NCI-H2227 (cell line): ENCODE data around the gene RLN3.
A peak's percentile ranks its signal among the peaks of the same experiment; 100 is the strongest.

Experiments
- DNase-seq: peaks from one replicate; lab custom pipeline; 2025; ENCODE audit not compliant: unreplicated experiment; lab: John Stamatoyannopoulos, UW

RLN3 gene, protein sequence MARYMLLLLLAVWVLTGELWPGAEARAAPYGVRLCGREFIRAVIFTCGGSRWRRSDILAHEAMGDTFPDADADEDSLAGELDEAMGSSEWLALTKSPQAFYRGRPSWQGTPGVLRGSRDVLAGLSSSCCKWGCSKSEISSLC

DNA sequence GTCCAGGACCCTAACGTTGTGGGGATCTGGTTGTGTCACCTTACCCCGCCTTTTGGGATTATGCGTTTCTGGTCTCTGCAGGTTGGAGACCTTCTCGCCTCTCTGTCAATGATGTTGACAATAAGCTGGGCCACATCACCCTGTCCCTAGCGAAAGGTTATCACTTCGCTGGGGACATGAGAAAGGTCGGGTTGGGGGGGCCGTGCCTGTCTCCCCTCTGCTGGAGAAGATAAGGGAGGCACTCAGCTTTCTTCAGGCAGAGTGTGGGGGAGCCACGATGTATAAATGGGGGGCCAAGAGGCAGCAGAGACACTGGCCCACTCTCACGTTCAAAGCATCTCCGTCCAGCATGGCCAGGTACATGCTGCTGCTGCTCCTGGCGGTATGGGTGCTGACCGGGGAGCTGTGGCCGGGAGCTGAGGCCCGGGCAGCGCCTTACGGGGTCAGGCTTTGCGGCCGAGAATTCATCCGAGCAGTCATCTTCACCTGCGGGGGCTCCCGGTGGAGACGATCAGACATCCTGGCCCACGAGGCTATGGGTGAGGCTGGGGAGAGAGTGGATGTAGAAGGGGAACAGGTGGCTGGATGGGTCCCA lies at the start of gene RLN3:
Gene RLN3, plus strand, starts transcription at position 293 of the 595 bp plus-strand sequence. Its CDS starts 57 bp downstream, at position 350.
- DNase-seq = no peak

DNA sequence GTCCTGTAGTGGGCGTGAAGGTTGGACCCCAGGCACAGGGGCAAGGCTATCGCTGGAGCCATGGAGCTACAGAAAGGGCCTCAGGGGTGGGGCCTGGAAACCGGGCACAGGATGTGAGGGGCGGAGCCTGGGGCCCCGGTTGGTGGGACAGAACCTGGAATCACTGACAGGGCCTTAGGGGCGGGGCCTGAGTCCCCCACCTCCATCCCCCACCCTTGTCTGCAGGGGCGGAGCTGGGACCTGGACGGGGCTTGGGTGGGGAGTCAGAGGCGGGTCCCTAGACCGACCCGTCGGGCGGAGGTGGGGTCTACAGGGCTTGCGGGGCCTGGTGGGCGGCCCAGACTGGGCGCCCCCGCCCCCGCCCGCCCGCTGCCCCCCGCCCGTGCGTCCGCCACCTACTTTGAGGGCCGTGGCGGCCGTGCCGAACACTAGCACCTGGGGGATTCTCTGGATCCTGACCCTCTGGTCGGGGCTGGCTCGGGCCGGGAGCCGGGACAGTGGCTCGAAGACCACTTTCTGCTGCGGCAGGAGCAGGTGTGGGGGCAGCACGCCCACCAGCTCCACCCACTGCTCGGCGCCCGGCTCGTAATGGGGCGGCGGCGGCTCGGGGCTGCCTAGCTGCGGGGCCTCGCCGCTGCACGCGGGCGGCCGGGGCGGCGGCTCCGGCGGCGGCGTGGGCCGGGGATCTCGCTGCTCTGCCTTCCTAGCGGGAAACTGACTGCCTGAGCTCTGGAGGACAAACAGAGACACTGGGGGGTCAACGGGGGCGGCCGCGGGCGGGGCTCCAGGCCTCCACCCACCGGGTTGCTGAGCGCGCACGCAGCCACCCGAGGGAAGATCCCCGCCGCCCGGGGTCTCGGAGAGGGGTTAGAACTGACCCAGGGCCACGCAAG lies 49.4 kb upstream of the RLN3 start:
- no peak for DNase-seq

DNA sequence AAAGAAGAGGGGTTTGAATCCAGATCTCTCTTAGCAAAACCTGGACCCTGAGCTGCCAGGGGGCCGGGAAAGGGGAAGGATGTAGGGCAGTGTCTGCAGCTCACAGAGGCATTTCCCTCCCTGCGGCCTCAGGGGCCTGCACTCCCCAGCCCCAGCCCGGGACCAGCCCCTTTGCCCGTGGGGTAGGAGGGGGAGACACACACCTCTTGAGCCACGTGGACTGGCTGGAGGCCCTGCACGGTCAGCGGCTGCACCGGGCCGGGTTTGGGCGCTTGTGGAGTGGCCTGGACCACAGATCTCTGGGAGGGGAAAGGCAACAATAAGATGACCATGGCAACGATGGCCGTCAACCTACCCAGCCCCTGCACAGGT lies 48.7 kb upstream of the RLN3 start:
- no peak for DNase-seq

DNA sequence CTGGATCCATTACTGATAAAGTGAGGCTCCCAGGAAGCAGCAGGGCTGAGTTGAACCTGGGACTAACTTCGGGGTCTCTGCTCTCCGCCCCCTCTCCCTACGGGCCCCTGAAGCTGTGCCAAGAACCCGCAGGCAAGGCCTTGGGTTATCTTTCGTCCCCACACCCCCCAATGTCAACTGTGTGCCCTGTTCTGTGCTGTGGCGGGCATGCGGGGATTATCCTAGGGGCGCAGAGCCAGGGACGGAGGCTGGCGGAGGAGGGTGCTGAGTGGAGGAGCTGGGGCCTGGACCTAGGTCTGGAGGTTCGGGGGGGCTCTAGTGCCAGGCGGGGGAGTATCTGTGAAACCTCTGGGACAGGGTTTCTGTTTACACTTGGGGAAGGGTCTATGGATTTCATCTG lies 48.3 kb upstream of the RLN3 start:
- no peak for DNase-seq

DNA sequence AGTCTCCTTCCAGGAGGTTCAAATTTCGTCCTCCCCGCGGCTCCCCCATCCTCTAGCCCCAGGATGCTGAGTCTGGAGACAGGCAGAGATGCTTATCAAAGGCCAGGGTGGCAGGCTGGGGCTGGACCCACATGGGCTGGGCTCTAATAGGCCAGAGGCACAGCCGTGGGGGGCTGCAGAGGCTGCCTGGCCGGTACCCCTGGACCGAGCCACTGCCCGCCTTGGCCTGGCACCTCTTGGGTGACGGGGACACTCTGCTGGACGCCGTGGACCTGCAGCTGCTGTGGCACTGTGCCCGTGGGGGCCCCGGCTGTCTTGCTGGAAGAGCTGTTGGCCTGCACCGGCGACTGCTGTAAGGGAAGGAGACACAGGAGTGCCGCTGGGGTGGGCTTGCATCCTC lies 47.6 kb upstream of the RLN3 start:
- no peak for DNase-seq

DNA sequence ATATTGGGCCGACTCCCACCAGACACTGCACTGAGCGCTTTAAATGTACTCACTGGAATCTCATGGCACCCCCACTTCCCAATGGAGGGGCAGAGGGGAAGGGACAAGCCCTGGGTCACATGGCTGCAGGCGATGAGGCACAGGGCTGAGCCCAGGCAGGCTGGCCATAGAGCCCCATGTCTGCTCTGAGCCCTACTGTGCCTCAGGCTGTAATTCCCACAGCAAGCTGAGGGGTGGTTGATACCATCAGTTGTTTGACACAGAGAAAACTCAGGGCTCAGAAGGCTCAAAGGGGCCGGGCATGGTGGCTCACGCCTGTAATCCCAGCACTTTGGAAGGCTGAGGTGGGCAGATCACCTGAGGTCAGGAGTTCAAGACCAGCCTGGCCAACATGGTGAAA lies 46.9 kb upstream of the RLN3 start:
- no peak for DNase-seq

DNA sequence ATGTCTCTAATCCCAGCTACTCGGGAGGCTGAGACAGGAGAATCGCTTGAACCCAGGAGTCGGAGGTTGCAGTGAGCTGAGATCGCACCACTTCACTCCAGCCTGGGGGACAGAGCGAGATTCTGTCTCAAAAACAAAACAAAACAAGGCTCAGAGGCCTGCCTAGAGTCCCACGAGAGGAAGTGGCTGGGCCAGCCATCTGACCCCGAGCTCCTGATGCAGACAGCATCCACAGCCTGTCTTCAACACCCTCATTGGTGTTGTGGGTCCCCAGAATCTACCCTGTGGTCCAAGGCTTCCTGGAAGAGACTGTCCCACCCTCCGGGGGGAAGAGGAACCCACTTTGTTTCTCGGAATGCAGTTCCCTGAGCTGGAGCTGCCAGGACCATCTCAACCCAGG lies 46.5 kb upstream of the RLN3 start:
- no peak for DNase-seq

DNA sequence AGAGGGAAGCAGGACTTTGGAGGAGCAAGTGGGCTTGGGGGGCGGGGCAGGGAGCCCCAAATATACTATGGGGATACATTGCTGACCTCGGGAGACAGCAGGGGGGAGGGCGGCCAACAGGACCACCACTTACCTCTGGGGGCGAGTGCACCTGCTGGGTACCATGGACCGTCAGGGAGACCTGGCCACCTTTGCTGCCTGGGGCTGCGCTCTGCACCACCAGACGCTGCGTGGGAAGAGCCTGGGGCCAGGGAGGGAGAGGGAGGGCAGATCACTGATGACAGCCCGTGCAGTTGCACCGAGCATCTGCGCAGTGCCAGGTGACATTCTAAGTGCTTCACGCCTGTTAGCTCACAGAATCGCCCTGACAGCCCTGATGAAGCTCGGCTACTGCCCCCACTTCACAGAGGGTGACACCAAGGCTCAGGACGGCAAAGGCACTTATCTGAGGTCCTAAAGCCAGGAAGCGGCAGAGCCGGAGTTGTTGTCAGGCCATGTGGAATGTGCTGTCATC lies 45.9 kb upstream of the RLN3 start:
- no peak for DNase-seq

DNA sequence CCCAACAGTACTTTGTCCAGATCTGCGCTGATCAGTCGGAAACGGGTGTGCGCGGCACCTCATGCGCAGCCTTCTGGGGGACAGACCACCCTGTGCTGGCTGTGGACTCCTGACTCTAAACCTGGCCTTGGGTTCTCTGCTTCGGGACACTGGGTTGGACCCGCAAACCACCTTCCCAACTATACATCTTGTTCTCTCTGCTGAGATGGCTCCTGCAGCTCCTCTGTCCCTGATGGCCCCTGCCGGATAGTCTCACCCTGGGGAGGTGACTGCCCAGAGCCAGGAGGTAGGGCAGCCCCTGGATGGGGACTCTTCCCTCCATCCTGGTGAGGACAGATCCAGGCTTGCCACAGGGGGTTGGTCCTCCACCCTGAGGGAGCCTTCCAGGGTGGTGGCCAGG lies 45.2 kb upstream of the RLN3 start:
- no peak for DNase-seq

DNA sequence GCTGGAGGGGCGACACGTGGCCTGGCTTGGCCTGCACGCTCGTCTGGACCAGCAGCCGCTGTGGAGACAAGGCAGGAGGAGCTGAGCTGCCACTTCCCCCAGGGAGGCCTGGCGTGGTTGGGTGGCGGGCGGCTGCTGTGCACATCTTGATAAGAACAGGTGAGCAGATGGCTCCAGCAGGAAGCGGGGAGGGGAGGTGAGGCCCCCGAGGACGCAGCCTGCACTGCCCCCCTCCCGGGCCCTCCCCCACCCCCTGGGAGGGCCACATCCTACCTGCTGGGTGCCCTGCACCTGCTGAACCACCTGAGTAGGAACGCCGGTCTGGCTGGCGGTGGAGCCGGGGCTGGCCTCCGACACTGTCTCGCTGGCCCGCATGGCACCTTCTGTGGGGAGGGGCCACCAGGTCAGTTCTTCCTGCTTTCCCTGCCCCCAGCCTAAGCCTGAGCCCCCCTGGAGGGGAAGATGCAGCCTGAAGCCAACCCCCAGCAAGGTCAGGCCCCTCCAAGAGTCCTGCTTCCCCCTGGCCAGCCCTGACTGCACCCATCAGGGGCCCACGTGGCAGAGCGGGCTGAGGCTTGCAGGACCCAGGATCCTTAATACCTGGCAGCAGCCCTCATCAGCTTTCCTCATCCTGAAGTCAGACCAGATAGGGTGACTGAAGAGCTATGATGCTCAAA lies 44.6 kb upstream of the RLN3 start:
- DNase-seq = no peak

DNA sequence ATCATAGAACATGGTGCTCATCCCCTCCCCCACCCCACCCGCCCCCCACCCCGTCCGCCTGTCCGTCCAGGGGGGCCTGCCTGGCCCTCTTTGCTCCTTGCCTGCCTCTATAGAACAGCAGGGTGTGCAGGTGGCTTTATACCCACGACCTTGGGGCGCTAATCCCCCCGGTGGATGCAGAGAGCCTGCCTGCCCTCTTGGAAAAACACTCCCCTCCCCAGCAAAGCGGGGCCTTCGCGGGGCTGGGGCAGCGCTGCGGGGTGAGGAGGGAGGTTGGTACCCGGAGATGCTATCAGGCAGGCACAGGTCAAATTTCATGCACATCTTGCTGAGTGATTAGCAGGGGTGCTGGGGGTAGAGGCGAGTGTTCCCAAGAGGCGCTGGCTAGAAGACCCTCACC lies 43.8 kb upstream of the RLN3 start:
- no peak for DNase-seq

DNA sequence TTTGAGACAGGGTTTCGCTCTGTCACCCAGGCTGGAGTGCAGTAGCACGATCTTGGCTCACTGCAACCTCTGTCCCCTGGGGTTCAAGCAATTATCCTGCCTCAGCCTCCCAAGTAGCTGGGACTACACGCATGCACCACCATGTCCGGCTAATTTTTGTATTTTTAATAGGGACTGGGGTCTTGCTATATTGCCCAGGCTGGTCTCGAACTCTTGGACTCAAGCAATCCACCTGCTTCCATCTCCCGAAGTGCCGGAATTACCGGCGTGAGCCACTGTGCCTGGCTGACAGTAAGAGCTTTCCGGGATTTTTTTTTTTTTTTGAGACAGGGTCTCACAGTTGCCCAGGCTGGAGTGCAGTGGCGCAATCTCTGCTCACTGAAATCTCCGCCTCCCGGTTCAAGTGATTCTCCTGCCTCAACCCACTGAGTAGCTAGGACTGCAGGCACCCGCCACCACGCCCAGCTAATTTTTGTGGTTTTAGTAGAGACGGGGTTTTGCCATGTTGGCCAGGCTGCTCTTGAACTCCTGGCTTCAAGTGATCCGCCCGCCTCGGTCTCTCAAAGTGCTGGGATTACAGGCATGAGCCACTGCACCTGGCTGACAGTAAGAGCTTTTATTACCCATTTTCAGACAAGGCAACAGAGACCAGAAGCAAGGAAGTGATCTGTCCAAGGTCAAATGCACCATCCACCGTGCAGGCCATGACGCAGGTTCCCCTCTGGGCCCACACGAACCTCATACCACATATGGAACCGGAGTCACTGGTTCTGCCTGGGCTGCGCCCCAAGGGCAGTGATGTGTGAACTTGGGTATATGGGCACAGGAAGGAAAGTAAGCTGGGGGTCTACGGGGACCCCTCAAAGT lies 42.8 kb upstream of the RLN3 start:
- no peak for DNase-seq

DNA sequence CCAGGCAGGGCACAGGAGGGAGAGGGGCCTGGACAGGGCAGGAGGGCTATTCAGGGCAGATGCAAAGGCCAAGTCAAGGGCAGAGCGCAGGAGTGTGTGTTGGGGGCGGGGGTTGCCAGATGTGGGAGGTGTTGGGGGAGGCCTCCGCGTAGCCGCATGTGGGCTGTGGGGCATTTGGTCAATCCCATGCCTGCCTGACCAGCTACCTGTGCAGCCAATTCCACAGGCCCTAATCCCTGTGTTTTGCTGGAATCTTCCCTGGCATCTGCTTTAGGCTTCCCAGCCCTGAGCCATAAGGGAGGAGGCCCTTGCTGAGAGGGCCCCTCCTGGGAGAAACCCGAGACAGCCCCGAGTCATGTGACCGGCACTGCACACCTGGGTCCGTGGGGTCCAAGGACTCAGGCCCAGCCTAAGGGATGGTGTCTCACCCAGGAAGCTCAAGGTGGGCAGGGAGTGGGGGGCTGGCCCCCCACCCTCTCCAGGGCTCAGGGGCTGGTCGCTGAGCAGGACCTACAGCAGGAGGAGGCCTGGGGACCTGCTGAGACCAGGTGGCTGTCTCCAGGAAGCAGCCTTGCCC lies 42.1 kb upstream of the RLN3 start:
- no peak for DNase-seq

DNA sequence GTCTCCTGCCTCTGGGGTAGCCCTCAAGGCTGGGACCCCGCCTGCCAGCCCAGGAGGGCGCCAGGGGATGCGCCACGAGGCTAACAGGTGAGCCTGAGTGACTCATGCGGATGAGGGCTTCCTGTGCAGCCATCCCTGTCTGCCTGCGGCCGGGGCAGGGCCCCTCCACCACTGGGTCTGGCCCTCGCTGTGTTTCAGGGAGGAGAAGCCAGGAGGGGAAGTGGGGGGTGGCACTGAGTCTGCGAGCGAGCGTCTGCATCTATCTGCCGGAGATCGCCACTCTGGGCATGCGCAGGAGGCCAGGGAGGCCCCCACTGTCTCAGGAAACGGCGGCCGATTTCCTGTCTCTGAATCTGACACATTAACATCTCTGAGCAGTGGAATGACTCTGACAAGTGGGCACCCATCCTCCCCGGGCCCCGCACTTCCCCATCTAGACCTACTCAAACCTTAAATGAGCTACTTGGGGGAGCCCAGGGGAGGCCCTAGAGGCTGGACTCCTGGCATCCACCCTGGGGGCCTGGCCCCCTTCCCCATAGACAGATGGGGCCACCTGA lies 41.5 kb upstream of the RLN3 start:
- peak; percentile 57 for DNase-seq

DNA sequence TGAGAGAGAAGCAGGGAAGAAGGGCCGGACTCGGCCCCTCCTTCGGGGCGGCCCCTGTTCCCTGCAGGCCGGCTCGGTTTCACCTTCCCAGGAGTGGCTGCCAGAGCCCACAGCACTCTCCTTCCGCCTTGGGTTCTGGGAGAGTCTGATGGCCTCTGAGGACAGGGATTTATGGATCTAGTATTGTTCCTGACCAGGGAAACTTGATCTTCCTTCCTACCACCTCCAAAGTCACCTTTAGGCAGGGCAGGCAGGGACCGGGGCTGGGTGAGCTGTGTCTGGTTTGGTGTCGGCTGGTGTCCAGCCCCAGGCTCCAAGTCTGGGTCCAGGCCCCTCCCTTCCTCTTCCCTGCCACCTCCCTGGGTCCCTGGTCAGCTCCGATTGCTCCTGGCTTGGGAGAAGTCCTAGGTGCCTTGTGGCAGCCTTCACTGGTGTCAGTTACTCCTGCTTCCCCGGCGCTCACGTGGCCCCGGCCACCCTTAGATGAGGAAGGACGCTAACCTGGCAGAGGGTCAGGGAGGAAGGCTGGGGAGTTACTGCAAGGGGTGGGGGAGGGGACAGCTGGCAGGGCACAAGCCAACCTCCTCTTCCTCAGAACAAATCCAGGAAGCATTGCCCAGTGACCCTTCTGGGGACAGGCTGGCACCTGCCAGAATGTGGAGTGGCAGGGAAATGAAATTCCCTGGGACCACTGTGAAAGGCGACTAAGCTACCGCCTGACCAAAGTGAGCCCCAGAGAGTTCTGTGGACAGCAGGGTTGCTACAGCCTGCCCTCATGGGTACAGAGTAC lies 40.7 kb upstream of the RLN3 start:
- no peak for DNase-seq

DNA sequence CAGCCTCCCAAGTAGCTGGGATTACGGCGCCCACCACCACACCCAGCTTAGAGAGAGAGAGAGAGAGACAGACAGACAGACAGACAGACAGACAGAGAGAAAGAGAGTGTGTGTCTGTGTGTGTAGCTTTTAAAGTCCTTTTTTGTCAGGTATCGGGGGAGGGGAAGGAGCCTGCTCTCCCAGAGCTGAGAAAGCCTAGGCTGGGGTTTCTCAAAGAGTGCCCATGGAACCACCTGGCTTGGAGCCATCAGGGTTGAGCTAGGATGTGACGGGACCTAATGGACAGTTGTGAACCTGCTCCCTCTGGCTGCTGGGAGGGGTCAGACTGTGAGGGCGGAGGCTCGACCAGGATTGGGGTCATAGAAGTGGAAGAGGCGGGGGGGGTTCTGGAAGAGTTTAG lies 38.5 kb upstream of the RLN3 start:
- DNase-seq = no peak

DNA sequence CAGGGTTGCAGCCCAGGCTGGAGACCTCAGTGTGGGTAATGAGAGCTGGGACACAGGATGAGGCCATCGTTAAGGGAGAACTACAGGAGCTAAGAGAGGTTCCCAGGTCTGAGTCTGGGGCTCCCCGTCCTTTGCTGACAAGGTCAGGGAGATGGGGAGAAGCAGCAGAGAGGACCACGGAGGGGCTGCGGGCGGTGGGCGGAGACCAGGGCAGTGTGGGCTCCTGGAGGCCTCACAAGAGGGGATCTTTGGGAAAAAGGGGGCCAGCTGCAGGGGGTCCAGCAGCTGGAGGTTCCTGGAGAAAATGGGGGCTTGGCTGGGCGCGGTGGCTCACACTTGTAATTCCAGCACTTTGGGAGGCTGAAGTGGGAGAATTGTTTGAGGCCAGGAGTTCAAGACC lies 37.9 kb upstream of the RLN3 start:
- no peak for DNase-seq

DNA sequence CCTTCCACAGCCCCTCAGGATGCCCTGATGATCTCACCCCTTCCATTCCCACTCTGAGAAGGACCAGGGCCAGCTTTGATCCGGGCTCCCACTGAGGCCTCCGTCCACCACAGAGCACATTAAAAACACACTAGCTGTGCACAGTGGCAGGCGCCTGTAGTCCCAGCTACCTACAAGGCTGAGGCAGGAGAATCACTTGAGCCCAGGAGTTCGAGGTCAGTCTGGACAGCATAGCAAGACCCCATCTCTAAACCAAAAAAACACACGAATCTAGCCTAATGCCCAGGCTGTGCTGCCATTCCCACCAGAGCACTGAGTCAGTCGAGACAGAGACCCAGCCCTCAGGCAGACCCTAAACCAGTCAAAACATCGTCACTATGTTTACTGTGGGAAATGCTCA lies 35.9 kb upstream of the RLN3 start:
- no peak for DNase-seq

DNA sequence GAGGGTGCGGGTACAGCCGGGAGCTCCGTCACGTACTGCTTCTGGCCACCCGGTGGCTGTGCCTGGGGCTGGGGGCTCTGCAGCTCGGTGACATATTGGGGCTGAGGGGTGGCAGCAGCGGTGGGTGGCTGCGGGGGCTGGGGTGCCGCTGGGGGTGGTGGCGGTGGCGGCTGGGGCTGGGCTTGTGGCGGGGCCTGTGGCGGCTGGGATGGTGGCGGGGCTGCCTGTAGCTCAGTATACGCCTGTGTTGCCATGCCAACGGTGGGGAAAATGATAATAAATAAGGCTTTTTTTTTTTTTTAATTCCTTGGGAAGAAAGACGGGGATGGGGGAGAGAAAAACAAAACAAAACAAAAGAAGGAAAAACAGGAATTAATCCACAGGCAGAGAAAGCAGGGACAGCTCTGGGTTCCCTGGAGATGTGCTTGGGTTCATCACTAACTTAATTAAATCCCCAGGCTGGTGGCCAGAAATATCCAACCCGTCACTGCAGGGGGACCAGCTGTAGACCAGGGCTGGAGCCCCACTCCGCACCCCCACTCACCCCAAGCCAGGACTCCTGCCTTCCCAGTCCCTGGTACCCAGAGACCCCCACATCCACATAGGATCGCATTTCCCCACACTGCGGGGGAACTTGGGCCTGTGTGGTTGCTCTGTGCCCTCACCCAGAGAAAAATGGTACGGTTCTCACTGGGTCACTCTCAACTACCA lies 34.2 kb upstream of the RLN3 start:
- peak; percentile 42 for DNase-seq
